NCI-H2029 (cell line): ENCODE results near the gene SOAT1.

Experiments used
- DNase-seq: peaks from one replicate; lab custom pipeline; 2025; lab: John Stamatoyannopoulos, UW

The SOAT1 gene

GRCh38 chr1:179305450-179305849 lies 11.9 kb downstream of the SOAT1 start:
- DNase-seq: no peak

GRCh38 chr1:179310291-179310690 lies 16.7 kb downstream of the SOAT1 start:
- no peak for DNase-seq

GRCh38 chr1:179310721-179311120 lies 17.1 kb downstream of the SOAT1 start:
- no peak for DNase-seq

- DNase-seq: no peak
These were observed 17.6 kb downstream of the SOAT1 start for GRCh38 chr1:179311149-179311700.

- no peak for DNase-seq
These were observed 19.4 kb downstream of the SOAT1 start for GRCh38 chr1:179313004-179313403.

GRCh38 chr1:179314928-179315327 lies 21.3 kb downstream of the SOAT1 start:
- no peak for DNase-seq

- no peak for DNase-seq
These were observed 24.9 kb downstream of the SOAT1 start for GRCh38 chr1:179318491-179318890.

- no peak for DNase-seq
These were observed 28.1 kb downstream of the SOAT1 start for GRCh38 chr1:179321533-179322216.

- DNase-seq: no peak
These were observed 29.0 kb downstream of the SOAT1 start for GRCh38 chr1:179322557-179322956.

GRCh38 chr1:179323436-179323835 lies 29.8 kb downstream of the SOAT1 start:
- DNase-seq: no peak

- no peak for DNase-seq
These were observed 32.2 kb downstream of the SOAT1 start for GRCh38 chr1:179325836-179326235.

GRCh38 chr1:179326746-179327145 lies 33.1 kb downstream of the SOAT1 start:
- no peak for DNase-seq

GRCh38 chr1:179327196-179327595 lies 33.6 kb downstream of the SOAT1 start:
- DNase-seq: no peak

- no peak for DNase-seq
These were observed 34.1 kb downstream of the SOAT1 start for GRCh38 chr1:179327679-179328078.

GRCh38 chr1:179329862-179330261 lies 36.3 kb downstream of the SOAT1 start:
- DNase-seq: no peak

- no peak for DNase-seq
These were observed 40.8 kb downstream of the SOAT1 start for GRCh38 chr1:179334440-179334839.

GRCh38 chr1:179337288-179337687 lies 43.7 kb downstream of the SOAT1 start:
- no peak for DNase-seq

GRCh38 chr1:179337942-179338560 lies 44.5 kb downstream of the SOAT1 start:
- DNase-seq: no peak

- no peak for DNase-seq
These were observed 47.3 kb downstream of the SOAT1 start for GRCh38 chr1:179340918-179341317.

GRCh38 chr1:179341943-179342547 lies 48.4 kb downstream of the SOAT1 start:
- no peak for DNase-seq

- DNase-seq: no peak
These were observed 49.3 kb downstream of the SOAT1 start for GRCh38 chr1:179342740-179343404.

GRCh38 chr1:179351281-179351680 lies 57.7 kb downstream of the SOAT1 start:
- no peak for DNase-seq

GRCh38 chr1:179352236-179352635 lies 58.6 kb downstream of the SOAT1 start:
- no peak for DNase-seq
